MM.1S (cell line): ENCODE data around the gene RTN3.

Experiments used
- DNase-seq: peaks from one replicate; pipeline ENCODE4 v3.0.0-alpha.2; 2015
- H2AFZ ChIP-seq: fragments of 300-600 bp; sonication (generic); 2 replicates; pipeline ENCODE4 v1.6.0; 2016; ENCODE audit warnings: antibody characterized with exemption, low read length
- H3F3A ChIP-seq: fragments of 300-600 bp; sonication (generic); 2 replicates; pipeline ENCODE4 v1.6.1; 2016; ENCODE audit warnings: mild to moderate bottlenecking, antibody characterized with exemption, low read length, moderate library complexity, mixed read lengths; ENCODE audit not compliant: insufficient read depth
- H3K27ac ChIP-seq: fragments of 300-600 bp; sonication (generic); 2 replicates; pipeline ENCODE4 v1.5.1; 2016; ENCODE audit warnings: mild to moderate bottlenecking, low read length
- H3K27me3 ChIP-seq: fragments of 300-600 bp; sonication (generic); replicated peaks from 2 replicates; pipeline ENCODE4 v1.6.0; 2016; ENCODE audit warnings: low read length; ENCODE audit not compliant: insufficient read depth
- H3K36me3 ChIP-seq: fragments of 300-600 bp; sonication (generic); replicated peaks from 2 replicates; pipeline ENCODE4 v1.6.1; 2016; ENCODE audit warnings: mild to moderate bottlenecking, low read length, mixed read lengths; ENCODE audit not compliant: insufficient read depth
- H3K4me1 ChIP-seq: fragments of 300-600 bp; sonication (generic); 2 replicates; pipeline ENCODE4 v1.6.1; 2016; ENCODE audit warnings: low read length, mixed read lengths
- H3K4me2 ChIP-seq: fragments of 300-600 bp; sonication (generic); 2 replicates; pipeline ENCODE4 v1.6.0; 2016; ENCODE audit warnings: low read depth, low read length
- H3K4me3 ChIP-seq: fragments of 300-600 bp; sonication (generic); 2 replicates; pipeline ENCODE4 v1.5.1; 2016; ENCODE audit warnings: low read length, mixed read lengths
- H3K79me2 ChIP-seq: fragments of 300-600 bp; sonication (generic); 2 replicates; pipeline ENCODE4 v1.6.1; 2016; ENCODE audit warnings: mixed run types, low read length, mixed read lengths
- H3K9ac ChIP-seq: fragments of 300-600 bp; sonication (generic); 2 replicates; pipeline ENCODE4 v1.6.1; 2016; ENCODE audit warnings: low read length, mixed read lengths
- H3K9me2 ChIP-seq: fragments of 300-600 bp; sonication (generic); replicated peaks from 2 replicates; pipeline ENCODE4 v1.6.1; 2016; ENCODE audit warnings: mild to moderate bottlenecking, low read length, mixed read lengths; ENCODE audit not compliant: insufficient read depth
- H3K9me3 ChIP-seq: fragments of 300-600 bp; sonication (generic); replicated peaks from 2 replicates; pipeline ENCODE4 v1.6.1; 2016; ENCODE audit warnings: mild to moderate bottlenecking, low read length, mixed read lengths; ENCODE audit not compliant: insufficient read depth
- H4K20me1 ChIP-seq: fragments of 300-600 bp; sonication (generic); 2 replicates; pipeline ENCODE4 v1.6.1; 2016; ENCODE audit warnings: mild to moderate bottlenecking, low read length, moderate library complexity, mixed read lengths; ENCODE audit not compliant: insufficient read depth
- CTCF ChIP-seq: fragments of 300-600 bp; sonication (generic); IDR thresholded peaks from 2 replicates; pipeline ENCODE4 v1.5.1; 2016; ENCODE audit warnings: antibody characterized with exemption, low read length, mixed read lengths
- EZH2 ChIP-seq: fragments of 300-600 bp; sonication (generic); optimal IDR thresholded peaks from 2 replicates; pipeline ENCODE3; 2017; ENCODE audit warnings: low read depth, mild to moderate bottlenecking, antibody characterized with exemption, low read length, mixed read lengths
- EZH2phosphoT487 ChIP-seq: fragments of 300-600 bp; sonication (generic); IDR thresholded peaks from 2 replicates; pipeline ENCODE4 v1.6.1; 2018; ENCODE audit warnings: antibody characterized with exemption, low read length

Gene RTN3

DNA sequence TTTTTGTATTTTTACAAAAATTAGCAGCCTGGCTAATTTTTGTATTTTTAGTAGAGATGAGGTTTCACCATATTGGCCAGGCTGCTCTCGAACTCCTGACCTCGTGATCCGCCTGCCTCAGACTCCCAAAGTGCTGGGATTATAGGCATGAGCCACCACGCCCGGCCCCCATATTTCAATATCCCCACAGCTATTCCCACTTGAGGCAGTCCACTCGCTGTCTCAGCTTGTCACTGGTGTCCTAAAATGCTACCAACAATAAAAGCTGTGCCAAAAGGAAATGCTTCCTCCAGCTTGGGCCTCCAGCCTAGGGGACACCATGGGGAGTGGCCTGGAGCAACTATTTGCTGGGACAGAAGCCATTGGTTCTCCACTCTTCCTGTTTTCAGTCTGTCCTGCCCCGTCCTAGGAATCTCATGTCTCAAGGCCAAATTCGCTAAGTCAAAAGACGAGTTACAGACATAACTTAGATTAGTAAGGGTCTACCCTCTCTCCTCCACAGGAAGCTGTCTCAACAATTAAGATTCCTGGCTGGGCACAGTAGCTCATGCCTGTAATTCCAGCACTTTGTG lies 124.6 kb downstream of the RTN3 start:
- no peaks in the 10 kb centered on the region for H3K27me3 ChIP-seq

More for the DNA sequence above, 124.6 kb downstream of the RTN3 start:
- H3K27ac ChIP-seq = no peak overlapping the region
- TF ChIP-seq EZH2phosphoT487 = no peak
- TF ChIP-seq EZH2 = no peak
- TF ChIP-seq CTCF = no peak
- no peak overlapping the region for H3K4me2 ChIP-seq
- no peaks in the 10 kb centered on the region for H3K9me2 ChIP-seq
- no peaks in the 10 kb centered on the region for H4K20me1 ChIP-seq
- no peak overlapping the region for H3K9ac ChIP-seq
- no peak for DNase-seq
- no peaks in the 10 kb centered on the region for H3K9me3 ChIP-seq
- H3K4me3 ChIP-seq = no peak overlapping the region
- no peak overlapping the region for H2AFZ ChIP-seq
- no peaks in the 10 kb centered on the region for H3F3A ChIP-seq
- H3K36me3 ChIP-seq = no peaks in the 10 kb centered on the region
- no peaks in the 10 kb centered on the region for H3K79me2 ChIP-seq
- no peaks in the 10 kb centered on the region for H3K4me1 ChIP-seq
